Measurements from ENCODE around the gene ZNF792. TPM values are rescaled to one million over a fixed set of nuclear protein-coding genes. Genes with fewer than 3 reads are reported as not detected.

ZNF792 gene
- total and polyA plus RNA-seq, 2 donors (not counting 1 experiment from before 2014, with no cell fraction given): 3.8 to 11.2 TPM

GRCh38 chr19:34960940-34961679, 2.9 kb downstream of the ZNF792 start:
- peaks cover 17 to 20% of the 10 kb centered on the region in 2 donors for H3K4me1 ChIP-seq (ENCODE audit: control insufficient read depth in 2 of 2, insufficient read depth in 2 of 2, low read length in 2 of 2)
- peaks cover 29% of the 10 kb centered on the region for H3K4me1 Mint-ChIP-seq
- H3K27me3 ChIP-seq (replicated peaks in 1 of 4; ENCODE audit: control extremely low read depth in 1 of 4, control insufficient read depth in 3 of 4, insufficient read depth in 4 of 4, low read length in 3 of 4): no peaks in the 10 kb centered on the region
- ChIA-PET CTCF (interaction anchor here (3.5 kb wide), 1 partner anchor 12 kb away, joined by 12 read pairs; no protein-coding TSS in a partner anchor), POLR2A (no interaction called here)
- no peak for DNase-seq
- H3K27ac ChIP-seq (ENCODE audit: low read length in 2 of 2): no peak overlapping the region
- no peaks in the 10 kb centered on the region for H3K27me3 Mint-ChIP-seq
- peaks cover 3 to 67% (median 39%) of the 10 kb centered on the region in 3 donors for H3K9me3 ChIP-seq (ENCODE audit: control extremely low read depth in 1 of 3, control insufficient read depth in 2 of 3, insufficient read depth in 1 of 3, low read length in 2 of 3)
- no peaks in the 10 kb centered on the region for H4K20me1 ChIP-seq (ENCODE audit: control insufficient read depth, insufficient read depth, low read length, poor library complexity, severe bottlenecking)
- peaks cover 33% of the 10 kb centered on the region for H3K79me2 ChIP-seq (ENCODE audit: control insufficient read depth, insufficient read depth, low read length)
- H3K9ac ChIP-seq (ENCODE audit: low read length): no peak overlapping the region
- H3K4me3 ChIP-seq (ENCODE audit: control extremely low read depth in 1 of 5, extremely low read depth in 1 of 5, insufficient read depth in 1 of 5, low read depth in 2 of 5, low read length in 4 of 5): no peak overlapping the region
- peaks cover 15% of the 10 kb centered on the region for H3K9me3 Mint-ChIP-seq (ENCODE audit: insufficient read depth)
- peak overlapping the region; percentile 44 for H3K27ac Mint-ChIP-seq
- 96% methylated on average over 9 of the region's 12 CpGs for WGBS (ENCODE audit: insufficient coverage)
- intact Hi-C loops (cut with micrococcal nuclease): no loop called here
- TF ChIP-seq EZH2 (IDR thresholded peaks at IDR 0.05; ENCODE audit: borderline replicate concordance, insufficient read depth, low read depth, low read length, poor library complexity, severe bottlenecking): no peak
- no peak for TF ChIP-seq CTCF (IDR thresholded peaks at IDR 0.05)
- H2AFZ ChIP-seq (ENCODE audit: insufficient read depth, low read depth, low read length, poor library complexity, severe bottlenecking): no peak overlapping the region
- no peak for ATAC-seq (ENCODE audit: low read depth)
- peak overlapping the region; percentile 8 for H3K4me3 Mint-ChIP-seq
- H3K36me3 ChIP-seq (replicated peaks in 1 of 2; ENCODE audit: control extremely low read depth in 1 of 2, control insufficient read depth in 1 of 2, extremely low read depth in 1 of 2, insufficient read depth in 2 of 2, low read length in 1 of 2): peaks cover 13 to 40% of the 10 kb centered on the region in 2 experiments
- H3K4me2 ChIP-seq (replicated peaks; ENCODE audit: low read depth, low read length, poor library complexity, severe bottlenecking): peak overlapping the region; percentile 97

GRCh38 chr19:34960103-34960805, 3.8 kb downstream of the ZNF792 start:
- peaks cover 29% of the 10 kb centered on the region for H3K4me1 Mint-ChIP-seq
- Histone ChIP-seq H3K27ac (ENCODE audit: low read length in 2 of 2) (no peak overlapping the region), H3K79me2 (ENCODE audit: control insufficient read depth, insufficient read depth, low read length) (peaks cover 33% of the 10 kb centered on the region)

More at GRCh38 chr19:34960103-34960805, 3.8 kb downstream of the ZNF792 start:
- Histone ChIP-seq H3K4me2 (replicated peaks; ENCODE audit: low read depth, low read length, poor library complexity, severe bottlenecking) (no peak overlapping the region), H4K20me1 (ENCODE audit: control insufficient read depth, insufficient read depth, low read length, poor library complexity, severe bottlenecking) (no peaks in the 10 kb centered on the region), H2AFZ (ENCODE audit: insufficient read depth, low read depth, low read length, poor library complexity, severe bottlenecking) (no peak overlapping the region), H3K36me3 (replicated peaks in 1 of 2; ENCODE audit: control extremely low read depth in 1 of 2, control insufficient read depth in 1 of 2, extremely low read depth in 1 of 2, insufficient read depth in 2 of 2, low read length in 1 of 2) (peaks cover 13 to 40% of the 10 kb centered on the region in 2 experiments), H3K9me3 (ENCODE audit: control extremely low read depth in 1 of 3, control insufficient read depth in 2 of 3, insufficient read depth in 1 of 3, low read length in 2 of 3) (peaks cover 3 to 68% (median 44%) of the 10 kb centered on the region in 3 donors), H3K4me1 (ENCODE audit: control insufficient read depth in 2 of 2, insufficient read depth in 2 of 2, low read length in 2 of 2) (peaks cover 17 to 20% of the 10 kb centered on the region in 2 donors), H3K27me3 (replicated peaks in 1 of 4; ENCODE audit: control extremely low read depth in 1 of 4, control insufficient read depth in 3 of 4, insufficient read depth in 4 of 4, low read length in 3 of 4) (no peaks in the 10 kb centered on the region), H3K4me3 (ENCODE audit: control extremely low read depth in 1 of 5, extremely low read depth in 1 of 5, insufficient read depth in 1 of 5, low read depth in 2 of 5, low read length in 4 of 5) (no peak overlapping the region), H3K9ac (ENCODE audit: low read length) (no peak overlapping the region)
- Mint-ChIP-seq H3K27ac (peak overlapping the region; percentile 63), H3K4me3 (no peak overlapping the region), H3K9me3 (ENCODE audit: insufficient read depth) (peaks cover 15% of the 10 kb centered on the region), H3K27me3 (no peaks in the 10 kb centered on the region)
- intact Hi-C loops (cut with micrococcal nuclease): no loop called here
- WGBS (ENCODE audit: insufficient coverage): 100% methylated on average over 5 of the region's 8 CpGs
- no peak for ATAC-seq (ENCODE audit: low read depth)
- DNase-seq: no peak
- ChIA-PET POLR2A (no interaction called here), CTCF (interaction anchor here (3.5 kb wide), 1 partner anchor 13 kb away, joined by 12 read pairs; no protein-coding TSS in a partner anchor)
- no peak for TF ChIP-seq EZH2 (IDR thresholded peaks at IDR 0.05; ENCODE audit: borderline replicate concordance, insufficient read depth, low read depth, low read length, poor library complexity, severe bottlenecking)
- no peak for TF ChIP-seq CTCF (IDR thresholded peaks at IDR 0.05)

All from B cell (primary cell).